HG02981 (cell line): ENCODE results near the gene CHAC2.
A peak's percentile ranks its signal among the peaks of the same experiment; 100 is the strongest.
"Not testable (repeated sequence)": the region's sequence is repeated elsewhere in the genome, so short reads cannot be mapped to it uniquely, and the experiment has no call there.

Experiments used
- ATAC-seq: cut with Tn5 transposase; IDR thresholded peaks from one replicate; pipeline ENCODE4 v1.9.1; 2021; ENCODE audit warnings: mild to moderate bottlenecking, moderate library complexity; ENCODE audit not compliant: unreplicated experiment

Gene CHAC2

GRCh38 chr2:53767405-53768241 lies at the start of gene CHAC2:
TSS of gene CHAC2 (plus strand) at chr2:53767804. CDS start at chr2:53767887, 83 bp downstream.
- peak; percentile 92 for ATAC-seq

DNA sequence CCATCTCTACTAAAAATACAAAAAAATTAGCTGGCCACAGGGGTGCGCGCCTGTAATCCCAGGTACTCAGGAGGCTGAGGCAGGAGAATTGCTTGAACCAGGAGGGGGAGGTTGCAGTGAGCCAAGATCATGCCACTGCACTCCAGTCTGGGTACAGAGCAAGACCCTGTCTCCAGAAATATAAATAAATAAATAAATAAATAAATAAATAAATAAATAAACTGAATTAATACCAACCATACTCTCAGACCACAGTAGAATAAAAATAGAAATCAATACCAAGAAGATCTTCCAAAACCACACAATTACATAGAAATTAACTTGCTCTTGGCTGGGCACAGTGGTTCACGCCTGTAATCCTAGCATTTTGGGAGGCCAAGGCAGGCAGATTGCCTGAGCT lies 46.7 kb upstream of the CHAC2 start:
- ATAC-seq: not testable (repeated sequence)

DNA sequence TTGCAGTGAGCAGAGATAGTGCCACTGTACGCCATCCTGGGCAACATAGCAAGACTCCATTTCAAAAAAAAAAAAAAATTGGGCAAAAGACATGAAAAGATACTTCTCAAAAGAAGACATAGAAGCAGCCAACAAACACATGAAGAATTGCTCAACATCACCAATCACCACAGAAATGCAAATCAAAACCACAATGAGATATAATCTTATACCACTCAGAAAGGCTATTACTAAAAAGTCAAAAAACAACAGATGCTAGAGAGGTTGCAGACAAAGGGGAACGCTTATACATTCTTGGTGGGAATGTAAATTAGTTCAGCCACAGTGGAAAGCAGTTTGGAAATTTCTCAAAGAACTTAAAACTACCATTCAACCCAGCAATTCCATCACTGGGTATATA lies 43.1 kb upstream of the CHAC2 start:
- ATAC-seq: no peak

DNA sequence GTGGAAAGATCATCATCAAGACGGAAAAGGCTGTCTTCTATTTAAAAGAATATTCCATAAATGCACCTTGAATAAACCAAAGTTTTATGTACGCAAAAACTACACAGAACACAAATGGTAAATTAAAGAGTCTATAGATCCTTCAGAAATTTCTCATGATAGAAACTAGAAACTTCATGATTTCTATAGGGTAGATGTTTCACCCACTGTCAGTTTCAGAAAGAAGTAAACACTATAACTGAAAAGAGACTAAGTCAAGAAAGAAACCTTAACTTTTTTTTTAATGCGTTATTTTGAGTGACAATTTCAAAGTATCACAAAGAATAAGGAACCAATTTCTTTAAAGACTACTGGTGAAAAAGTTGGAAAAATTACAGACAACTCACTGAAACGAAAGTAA lies 41.9 kb upstream of the CHAC2 start:
- ATAC-seq: no peak

- no peak for ATAC-seq
These were observed 39.7 kb upstream of the CHAC2 start for GRCh38 chr2:53727921-53728320.

GRCh38 chr2:53729143-53729762 lies 38.4 kb upstream of the CHAC2 start:
- ATAC-seq: no peak

DNA sequence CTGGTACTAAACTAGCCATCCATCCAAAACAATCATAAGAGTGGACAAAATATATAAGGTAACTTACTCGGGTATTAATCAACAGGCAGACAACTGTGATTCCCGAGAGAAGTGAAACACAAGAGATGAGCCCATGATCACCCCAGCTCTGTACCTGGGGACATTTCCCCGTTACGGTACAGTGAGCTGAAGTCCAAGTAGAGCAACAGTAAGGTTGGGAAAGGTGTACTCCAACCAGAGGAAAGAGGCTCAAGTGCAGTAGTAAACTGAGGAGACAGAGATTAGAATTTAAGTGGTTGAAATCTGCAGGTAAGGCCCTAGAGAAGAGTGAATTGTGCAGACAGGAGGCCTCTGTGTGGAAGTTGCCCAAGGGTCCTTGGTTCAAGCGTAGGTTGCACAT lies 30.5 kb upstream of the CHAC2 start:
- no peak for ATAC-seq

GRCh38 chr2:53739032-53739431 lies 28.6 kb upstream of the CHAC2 start:
- no peak for ATAC-seq

GRCh38 chr2:53740170-53740569 lies 27.4 kb upstream of the CHAC2 start:
- no peak for ATAC-seq

- ATAC-seq: no peak
These were observed 23.1 kb upstream of the CHAC2 start for GRCh38 chr2:53744395-53745065.

DNA sequence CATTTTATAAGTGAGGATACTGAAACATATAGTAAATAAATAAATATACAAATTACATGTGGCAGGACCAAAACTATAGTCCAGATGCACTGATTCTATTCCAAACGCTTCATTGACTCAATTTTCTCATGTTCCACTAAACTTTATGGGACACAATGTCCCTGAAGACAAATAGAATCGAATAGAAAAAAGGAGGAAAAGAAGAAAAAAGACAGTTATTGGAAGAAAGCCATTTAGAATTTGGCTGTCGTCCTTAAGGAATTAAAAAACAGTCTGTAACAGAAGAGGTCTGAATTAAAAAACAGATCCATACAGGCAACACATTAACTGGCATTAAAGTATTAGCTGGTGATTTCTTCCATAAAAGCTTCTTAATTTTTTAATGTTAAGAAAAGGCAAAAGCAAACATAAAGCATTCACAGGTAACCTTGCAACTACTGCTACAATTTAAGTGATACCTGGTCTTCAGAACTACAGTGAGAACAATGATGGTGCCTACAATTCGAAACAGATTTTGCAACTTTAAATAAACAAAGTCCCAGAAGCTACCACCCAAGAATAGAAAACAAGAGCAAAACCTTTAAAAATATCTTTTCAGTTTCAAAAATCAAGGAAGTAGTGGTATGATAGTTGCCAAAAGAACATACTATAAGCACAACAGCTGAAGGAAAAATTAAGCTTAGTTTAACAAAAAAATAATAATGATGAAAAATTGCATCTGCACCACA lies 17.4 kb upstream of the CHAC2 start:
- no peak for ATAC-seq

DNA sequence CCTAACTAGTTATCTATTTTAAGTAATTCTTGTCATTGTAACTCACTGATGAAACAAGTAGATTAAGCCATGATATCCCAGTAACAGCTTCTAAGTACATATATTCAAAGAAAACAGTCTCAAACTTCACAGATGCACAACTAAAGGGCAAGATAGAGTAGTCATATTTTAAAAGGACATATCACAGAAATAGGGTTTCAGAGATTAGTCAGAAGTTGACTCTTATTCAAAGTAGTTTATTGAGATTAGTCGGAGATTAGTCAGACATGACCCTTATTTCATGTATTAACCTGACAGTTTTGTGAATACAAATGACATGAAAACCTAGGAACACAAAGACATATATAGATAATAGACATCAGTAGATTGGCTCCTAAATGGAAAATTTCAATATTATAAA lies 15.9 kb upstream of the CHAC2 start:
- peak; percentile 91 for ATAC-seq

DNA sequence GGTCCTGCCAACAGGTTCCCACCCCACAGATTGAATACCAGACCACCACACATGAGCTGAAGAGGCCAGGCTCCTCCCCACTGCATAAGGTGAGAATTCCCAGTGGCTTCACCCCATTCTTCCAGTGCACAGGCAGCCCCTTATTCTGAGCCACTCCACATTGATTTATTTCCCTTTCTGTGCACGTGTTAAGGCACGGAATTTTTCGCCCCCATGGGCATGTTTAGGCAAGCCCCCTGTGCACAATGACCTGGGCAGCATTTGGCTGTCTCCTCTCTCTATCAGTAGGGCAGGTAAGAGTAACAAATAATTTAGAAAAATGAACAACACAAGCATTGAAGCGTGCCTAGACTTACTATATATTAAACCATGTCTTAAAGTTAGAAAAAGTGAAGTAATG lies 15.2 kb upstream of the CHAC2 start:
- no peak for ATAC-seq

GRCh38 chr2:53753041-53753440 lies 14.6 kb upstream of the CHAC2 start:
- ATAC-seq: no peak

GRCh38 chr2:53755121-53755520 lies 12.5 kb upstream of the CHAC2 start:
- ATAC-seq: peak; percentile 36

GRCh38 chr2:53756644-53757043 lies 11.0 kb upstream of the CHAC2 start:
- no peak for ATAC-seq

DNA sequence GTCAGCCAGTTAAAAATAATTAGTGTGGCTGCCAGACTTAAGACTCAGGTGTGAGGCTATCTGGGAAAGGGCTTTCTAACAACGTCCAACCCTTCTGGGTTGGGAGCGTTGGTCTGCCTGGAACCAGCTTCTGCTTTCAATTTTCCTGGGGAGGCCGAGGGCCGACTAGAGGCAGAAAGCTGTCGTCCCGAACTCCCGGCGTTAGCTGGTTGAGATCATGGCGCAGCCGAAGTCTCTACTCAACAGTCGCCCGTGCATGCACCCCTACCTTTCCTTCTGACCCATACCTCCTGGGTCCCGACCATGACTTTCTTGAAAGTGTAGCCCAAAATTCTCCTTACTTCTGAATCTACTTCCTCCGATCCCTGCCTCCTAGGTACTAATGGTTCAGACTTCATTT lies 10.4 kb upstream of the CHAC2 start:
- not testable (repeated sequence) for ATAC-seq

GRCh38 chr2:53765767-53766166 lies 1.8 kb upstream of the CHAC2 start:
- no peak for ATAC-seq

DNA sequence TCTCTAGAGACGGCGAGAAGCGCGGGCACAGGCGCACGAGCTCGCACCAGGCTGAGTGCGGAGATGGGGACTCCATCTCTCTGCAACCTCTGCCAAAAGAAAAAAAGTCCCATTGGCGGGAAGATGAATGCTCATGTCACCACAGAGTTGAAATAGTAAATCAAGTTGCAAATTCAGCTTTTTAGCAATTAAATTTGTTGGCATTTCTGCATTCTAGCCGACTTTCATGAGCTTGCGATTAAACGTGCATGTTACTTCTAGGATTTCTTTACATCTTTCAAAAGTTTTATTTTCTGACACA lies 588 bp downstream of the CHAC2 start:
- ATAC-seq: peak; percentile 33

GRCh38 chr2:53769318-53769945 lies 1.8 kb downstream of the CHAC2 start:
- ATAC-seq: no peak

DNA sequence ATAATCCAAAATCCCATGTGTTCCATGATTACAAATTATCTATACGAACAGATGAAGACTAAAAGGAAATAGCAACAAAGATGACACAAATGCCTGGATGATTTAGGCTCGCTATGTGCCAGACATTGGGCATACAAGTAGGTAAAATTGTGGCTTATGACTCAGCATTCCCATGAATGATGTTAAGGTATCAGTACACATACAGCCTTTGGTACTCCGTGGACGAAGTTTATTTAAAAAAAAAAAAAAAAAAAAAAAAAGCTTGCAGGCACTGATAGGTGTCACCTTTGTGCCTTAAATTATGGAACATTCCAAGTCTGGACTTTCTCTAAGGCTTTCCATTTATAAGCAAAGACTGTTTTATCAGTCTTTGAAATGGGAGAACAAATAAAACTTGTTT lies 2.7 kb downstream of the CHAC2 start:
- no peak for ATAC-seq
